Measurements from ENCODE around the gene TSPAN3.

Gene TSPAN3

DNA sequence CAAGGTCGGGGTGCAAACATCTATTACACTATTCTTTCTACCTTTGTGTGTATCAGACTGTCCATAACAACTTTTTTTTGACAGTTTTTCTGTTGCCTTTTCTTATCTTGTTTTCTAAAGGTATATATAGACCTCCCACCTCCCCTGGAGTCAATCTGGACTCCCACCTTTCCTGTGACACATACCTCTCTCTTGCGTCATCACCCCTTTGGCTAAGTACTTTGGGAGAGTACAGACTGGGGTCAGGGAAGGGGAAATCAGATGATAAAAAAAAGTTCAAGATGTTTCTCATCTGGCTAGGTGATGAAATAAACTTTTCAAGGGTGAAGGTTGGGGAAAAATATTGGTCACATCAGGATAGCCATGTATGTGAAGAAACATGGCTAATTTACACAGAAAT lies 17.2 kb downstream of the TSPAN3 start:
- peak; percentile 35 for DNase-seq (ENCODE audit: low spot score)

DNA sequence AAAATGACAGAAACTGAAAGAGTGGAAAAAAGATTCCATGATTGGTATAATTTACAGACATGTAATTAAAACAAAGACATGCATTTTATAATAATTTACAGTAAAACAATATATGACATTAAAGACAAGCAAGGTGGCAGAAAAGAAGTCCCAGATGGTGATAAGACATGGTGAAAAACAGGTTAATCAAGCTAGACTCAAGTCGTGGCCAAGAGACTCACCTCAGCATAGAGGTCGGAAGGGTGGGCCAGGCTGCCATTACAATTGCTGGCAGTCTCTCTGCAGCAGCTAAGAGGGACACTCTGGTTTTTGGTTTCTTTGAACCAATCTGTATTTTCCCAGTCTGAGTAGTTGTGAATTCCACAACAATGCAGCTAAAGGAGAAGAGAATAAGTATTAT lies 18.4 kb downstream of the TSPAN3 start:
- DNase-seq (ENCODE audit: low spot score): no peak

DNA sequence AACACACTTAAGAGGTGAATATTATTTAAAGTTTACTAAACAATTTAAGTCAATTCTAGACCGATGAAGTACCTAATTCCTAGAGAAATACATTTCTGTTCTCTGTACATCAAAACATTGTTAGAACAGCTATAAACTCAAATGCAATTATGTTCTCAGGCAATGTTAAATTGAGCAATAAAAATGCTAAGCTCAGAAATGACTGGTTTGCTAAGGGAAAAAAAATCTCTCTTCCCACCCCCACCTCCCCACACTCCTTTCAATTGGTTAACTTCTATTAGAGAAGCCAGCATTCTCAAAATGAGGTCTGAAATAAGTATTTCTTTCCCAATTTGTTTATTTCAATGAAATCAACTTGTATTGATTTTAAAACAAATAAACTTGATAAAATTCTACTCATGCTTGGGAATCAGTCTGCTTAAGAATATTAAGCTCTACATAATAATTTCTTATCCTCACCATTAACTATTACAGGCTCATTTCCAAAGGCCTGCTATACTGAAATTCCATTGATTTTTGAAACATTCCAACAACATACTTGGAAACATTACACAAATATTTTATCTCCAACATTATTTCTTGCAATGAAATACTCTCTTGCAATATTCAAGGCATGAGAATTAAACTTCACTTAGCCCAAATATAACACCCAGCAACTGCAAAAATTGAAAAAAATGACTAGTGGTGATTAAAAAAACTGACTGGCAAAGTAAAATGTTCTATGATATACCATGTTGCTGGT lies 22.6 kb downstream of the TSPAN3 start:
- DNase-seq (ENCODE audit: low spot score): no peak

DNA sequence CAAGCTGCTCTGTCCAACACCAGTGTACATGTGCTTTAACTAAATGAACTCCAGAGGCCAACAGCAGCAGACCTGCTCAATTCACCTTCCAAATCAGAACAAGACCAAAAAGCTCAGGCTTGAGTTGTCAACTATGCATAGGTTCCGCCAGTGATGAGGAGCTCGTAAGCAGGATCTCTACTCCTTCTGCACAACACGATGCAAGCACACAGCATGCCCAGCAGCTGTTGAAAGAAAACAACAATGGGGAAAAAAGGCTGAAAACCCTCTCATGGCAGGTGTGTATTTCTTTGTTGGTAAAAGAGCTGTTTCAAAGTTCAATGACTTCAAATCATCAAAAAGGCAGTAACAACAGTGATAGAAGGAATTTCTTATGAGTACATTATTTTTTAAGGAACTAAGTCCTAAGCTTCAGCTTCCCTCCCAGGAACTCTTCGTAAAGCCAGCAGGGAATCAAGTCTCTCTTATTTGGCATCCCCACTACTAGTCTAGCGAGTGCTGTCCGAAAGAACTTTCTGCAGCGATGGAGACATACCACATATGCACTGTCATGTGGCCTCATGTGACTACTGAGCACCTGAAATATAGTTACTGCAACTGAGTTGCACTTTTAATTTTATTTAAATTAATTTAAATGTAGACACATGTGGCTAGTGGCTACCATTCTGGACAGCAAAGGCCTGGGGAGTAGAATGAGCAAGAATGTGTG lies 24.1 kb downstream of the TSPAN3 start:
- DNase-seq (ENCODE audit: low spot score): no peak

DNA sequence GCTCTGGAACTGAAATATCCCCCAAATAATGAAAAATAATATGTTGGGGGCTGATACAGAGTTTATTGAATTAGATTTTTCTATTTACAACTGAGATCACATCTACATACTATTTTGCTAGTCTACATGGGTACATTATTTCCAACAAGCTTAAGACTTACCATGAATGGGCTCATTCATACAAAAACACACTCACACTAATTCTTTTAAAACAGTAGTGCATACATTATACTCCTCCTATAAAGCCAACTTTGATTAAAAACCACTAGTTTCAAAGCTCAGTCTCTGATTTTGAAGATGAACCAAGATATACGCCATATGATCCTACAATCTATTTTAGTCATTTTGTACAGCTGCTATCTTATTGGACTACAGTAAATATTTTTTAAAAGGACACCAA lies 24.9 kb downstream of the TSPAN3 start:
- DNase-seq (ENCODE audit: low spot score): no peak

DNA sequence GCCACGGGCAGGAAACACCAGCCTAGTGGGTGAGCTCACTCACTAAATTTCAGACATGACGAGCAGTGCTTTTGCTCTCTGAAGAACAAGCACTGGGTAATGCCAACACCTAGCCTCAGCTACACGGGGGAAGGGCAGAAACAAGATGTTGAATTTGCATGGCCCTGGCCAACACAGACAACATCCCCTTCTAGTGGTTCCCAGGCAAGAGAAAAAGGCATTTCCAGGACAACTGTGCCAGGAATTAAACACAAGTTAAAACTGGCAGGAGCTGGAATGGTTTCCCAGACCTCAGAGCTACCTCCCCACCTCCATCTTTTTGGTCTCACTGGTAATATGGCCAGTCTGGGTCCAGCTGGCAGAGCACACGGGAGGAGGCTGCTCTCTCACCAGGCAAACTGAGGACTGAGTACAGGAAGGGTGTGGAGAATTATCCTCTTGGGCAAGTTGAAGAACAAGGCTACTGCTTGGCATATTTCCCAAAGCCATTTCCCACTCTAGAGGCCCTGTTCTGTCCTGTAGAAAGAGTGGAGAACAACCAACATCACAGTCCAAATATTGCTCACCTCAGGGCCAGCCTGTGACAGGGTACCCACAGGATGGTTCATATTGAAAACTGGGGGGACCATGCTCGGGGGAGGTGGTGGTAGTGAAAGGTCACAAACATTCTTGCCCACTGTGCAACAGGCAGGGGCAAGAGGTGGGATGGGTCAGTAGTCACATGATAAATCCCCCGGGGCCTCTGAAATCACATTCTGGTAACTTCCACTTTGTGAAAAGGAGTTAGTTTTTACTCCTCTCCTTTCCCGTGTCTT lies 26.5 kb downstream of the TSPAN3 start:
- no peak for DNase-seq (ENCODE audit: low spot score)

DNA sequence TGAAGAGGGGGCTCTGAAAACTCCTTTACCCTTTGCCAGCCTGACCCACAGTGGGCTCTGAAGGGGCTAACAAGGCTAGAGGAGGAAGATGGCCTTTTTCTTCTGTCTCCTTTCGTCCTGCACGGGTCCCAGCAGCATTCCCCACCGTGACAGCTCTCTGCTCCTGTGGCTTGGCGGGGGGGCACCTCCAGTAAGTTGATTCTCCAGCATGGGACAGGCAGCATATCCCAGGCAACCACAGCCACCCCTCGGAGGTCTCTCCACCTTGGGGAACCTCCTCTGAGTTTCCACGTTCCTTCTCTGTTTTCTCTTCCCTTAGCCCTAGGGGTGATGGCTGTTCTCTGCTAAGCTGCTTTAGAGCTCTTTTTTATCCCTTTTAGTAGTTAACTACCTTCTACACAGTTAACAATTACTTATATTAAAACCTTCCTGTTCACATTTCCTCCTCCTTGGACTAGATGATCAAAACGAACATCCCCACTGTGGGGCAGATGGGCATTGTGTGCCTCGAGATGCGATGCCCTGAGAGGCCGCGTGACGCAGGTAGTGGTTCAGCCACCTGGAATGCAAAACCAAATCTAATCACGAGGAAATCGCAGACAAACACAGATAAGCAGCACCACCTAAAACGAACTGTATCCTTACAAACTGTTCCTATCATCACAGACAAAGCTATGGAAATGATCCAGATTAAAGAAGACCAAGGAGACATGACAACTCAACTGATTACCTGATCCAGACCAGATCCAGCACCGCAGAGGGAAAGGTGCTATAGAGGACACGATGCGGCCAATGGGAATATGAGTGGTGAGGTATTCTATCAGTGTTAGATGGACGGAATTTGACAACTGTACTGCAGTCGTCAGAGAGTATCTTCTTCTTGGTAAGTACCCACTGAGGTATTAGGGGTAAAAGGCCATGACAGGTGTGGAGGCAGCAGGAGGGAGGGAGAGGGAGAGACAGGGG lies 27.7 kb downstream of the TSPAN3 start:
- no peak for DNase-seq (ENCODE audit: low spot score)

DNA sequence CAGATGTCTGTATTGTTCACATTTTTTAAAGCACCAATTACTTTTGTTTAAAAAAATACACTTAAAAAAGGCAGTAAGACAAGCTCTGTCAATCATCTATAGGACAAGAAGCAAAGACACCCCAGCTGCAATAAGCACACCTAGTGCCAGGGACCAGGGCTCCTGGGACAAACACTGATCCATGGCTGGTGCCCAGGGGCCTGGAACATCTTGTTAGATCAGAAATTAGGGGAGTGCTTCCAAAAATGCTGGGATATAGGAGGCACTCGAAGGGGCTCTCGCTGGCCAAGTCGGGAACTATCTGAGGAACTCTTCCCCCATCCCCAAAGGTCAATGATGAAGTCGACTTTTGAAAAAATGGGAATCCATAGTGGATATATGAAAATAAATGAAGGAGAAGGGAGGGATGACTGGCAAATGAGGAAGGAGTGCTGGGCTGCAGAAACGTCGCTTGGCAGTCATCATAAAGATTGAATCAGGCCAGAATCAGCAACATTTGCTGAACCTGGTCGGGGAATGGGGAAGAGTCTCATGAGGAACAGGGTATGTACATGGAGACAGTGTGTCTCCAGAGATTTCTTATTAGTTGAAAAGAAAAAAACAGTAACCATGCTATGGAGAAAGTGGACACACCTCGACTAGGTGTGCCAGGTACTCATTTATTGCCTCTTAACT lies 28.5 kb downstream of the TSPAN3 start:
- DNase-seq (ENCODE audit: low spot score): no peak

DNA sequence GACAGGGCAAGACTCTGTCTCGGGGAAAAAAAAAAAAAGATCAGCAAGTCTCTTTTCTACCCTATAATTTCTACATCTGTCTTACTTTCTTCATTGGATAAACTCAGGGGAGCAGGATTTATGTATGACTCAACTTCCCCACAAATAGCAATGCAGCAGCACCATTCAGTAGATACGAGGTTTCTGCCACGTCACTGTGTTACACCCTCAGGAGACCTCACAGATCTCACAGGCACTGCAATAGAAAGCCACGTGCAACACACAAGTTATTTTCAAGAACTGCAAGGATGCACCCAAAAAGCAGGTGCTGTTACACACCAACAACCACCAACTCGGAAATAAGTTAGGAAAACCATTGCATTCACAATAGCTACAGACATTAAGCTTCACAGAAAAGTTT lies 30.2 kb downstream of the TSPAN3 start:
- no peak for DNase-seq (ENCODE audit: low spot score)

DNA sequence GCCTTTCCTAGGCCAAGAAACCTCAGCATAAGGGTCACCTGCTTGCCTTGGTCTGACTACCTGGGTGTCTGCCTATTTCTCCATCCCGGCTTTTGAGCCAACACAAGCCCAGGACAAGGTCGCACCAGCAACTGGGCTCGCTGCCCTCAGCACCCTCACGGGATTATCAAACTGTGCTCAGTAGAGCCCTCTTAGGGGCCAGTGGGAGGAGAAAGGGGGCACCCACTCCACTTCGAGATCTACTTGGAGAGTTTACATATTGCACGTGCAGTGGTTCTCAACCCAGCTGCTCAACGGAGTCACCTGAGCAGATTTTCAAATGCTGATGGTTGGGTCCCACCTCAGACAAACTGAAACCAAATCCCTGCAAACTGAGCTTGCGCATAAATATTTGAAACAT lies 31.1 kb downstream of the TSPAN3 start:
- DNase-seq (ENCODE audit: low spot score): no peak

DNA sequence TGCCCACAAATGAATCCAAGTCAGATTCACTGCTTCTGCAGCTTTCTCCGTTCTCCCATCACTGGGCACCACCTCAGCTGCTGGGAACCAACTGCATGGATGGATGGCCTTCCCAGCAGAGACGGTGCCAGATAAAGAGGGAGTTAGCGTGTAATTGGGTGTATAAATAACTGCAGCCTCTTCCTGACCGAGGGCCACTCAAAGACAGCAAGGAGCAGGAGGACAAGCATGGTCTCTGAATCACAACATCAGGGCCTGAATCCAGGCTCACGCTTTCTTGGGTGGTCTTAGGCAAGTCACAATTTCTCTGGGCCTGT lies 31.7 kb downstream of the TSPAN3 start:
- no peak for DNase-seq (ENCODE audit: low spot score)

DNA sequence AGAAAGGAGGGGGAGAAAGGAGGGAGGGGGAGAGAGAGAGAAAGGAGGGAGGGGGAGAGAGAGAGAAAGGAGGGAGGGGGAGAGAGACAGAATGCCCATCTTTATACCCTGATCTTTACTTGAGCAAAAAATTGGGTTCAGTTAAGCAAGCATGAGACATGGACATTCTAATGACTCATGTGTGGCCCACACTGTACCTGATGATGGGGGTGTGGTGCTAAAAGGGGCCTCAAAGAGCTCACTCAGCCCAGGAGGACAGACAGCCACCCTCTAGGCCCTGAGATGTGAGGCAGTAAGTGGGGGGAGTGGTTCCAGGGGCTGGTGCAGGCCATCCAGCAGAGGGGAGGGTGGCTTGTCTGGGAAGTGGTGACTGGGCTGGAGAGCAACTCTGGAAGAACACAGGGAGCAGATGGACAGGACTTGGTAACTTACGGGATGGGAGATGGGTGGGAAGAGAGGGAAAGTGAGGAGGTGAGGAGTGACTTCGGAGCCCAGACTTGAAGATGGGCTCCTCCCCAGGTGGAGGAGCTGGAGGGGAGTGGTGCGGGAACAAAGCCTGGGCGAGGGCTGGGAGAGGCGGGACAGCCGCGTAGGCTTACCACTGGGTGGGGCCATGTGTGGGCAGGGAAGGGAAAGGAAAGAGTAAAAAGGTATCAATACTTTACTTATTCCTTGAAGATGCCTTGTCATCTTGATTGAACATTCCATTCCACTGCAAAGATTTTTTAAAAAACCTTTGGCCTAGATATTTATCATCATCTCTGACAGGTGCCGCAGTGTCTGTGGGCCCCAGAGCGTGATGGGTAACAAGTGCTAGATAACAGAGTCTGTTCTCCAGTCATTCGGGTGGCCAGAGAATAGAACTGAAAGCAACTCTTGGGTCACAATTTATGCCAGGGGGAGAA lies 32.3 kb downstream of the TSPAN3 start:
- DNase-seq (ENCODE audit: low spot score): no peak

DNA sequence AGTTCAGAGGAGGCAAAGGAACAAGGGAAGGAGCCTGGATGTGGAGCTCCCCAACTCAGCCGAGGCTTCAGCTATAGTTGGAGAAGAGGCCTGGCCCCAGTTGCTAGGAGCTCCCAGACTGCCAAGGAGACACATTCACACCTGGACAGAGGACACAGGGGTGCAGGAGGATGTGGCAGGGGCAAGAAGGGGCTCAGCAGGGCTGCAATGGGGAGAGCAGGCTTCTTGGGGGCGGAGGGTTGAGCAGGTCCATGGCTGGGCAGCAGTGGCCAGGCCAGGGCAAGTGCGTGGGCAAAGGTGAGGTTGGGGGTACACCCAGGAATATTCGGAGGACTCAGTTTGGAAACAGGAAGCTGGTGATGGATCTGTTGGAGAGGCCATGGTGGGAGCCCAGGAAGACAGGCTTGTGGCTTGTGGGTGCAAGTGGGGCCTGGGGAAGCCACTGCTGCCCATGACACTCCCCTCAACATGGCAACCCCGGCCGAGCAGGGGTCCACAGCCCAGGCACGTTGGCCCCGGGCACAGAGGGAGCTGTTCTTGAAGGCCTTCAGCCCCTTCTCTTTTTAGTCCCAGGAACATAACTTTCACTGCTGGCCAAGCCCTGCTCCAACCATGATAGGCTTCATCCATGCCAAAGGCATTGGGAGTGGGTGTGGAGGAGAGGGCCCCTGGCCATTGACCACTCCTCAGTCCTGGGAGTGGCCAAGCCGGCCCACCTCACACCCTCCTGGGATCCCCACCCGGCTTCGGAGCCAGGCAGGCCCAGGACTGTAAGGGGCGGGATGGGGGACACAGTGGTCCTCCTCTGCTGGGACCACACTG lies 33.3 kb downstream of the TSPAN3 start:
- peak; percentile 37 for DNase-seq (ENCODE audit: low spot score)

DNA sequence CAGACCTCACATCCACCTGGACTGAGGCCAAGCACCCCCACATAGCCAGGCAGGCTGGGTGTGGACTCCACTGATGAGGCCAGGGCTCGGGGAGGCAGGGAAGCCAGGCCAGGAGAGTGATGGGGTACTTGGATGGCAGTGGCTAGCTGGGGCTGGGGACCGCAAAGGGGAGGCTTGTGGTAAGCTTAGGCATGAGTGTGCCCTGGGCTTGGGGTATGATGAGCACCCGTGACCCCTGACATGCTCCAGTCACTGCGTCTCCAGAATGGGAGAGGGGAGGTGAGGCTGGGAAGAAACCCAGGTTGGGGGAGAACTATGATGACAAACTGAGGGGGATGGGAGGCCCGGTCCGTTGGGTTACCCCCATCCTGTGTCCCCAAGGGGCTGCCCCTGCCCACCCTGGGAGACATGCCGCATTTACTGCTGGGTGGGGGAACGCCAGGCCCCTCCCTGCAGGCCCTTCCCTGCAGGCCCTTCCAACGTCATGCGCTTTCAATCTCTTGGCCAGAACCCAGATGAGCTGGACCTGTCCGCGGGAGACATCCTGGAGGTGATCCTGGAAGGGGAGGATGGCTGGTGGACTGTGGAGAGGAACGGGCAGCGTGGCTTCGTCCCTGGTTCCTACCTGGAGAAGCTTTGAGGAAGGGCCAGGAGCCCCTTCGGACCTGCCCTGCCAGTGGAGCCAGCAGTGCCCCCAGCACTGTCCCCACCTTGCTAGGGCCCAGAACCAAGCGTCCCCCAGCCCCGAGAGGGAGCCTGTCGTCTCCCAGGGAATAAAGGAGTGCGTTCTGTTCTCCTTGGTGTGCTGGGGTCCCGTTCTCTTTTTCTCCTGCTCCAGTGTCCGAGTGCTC lies 34.1 kb downstream of the TSPAN3 start:
- no peak for DNase-seq (ENCODE audit: low spot score)

DNA sequence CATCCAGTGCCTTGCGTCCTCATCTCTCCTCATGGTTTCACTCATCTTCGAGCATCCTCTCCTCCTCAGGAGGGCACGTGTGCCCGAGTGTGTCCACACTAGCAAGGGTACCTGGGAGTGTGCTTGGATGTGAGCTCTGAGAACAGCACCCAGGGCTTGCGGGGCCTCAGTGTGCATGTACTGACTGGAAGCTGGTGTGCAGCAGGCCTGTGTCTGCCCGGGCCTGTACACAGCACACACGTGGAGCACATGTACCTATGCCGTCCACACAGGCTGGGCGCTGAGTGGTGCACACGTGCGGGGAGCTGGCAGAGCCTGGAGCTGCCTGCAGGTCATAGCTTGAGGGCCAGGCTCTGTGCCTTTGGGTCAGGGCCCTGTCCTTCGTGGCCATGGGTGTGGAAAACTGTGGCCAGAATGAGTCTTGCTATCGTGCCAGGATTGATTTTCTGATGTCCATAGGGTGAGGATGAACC lies 34.9 kb downstream of the TSPAN3 start:
- DNase-seq (ENCODE audit: low spot score): no peak

DNA sequence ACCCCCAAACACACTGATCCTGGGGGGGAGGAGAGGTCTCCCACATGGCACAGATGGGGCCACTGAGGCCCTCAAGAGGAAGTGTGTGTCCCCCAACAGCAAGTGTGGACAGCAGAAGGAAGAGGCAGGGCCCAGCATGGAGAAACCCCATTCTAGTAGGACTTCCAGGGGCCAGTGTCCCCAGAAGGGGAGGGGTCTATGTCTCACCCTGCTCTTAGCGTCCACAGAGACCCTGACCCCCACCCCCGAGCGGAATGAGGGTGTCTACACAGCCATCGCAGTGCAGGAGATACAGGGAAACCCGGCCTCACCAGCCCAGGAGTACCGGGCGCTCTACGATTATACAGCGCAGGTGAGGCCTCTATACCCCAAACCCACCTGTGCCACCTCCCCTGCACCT lies 35.3 kb downstream of the TSPAN3 start:
- DNase-seq (ENCODE audit: low spot score): no peak

DNA sequence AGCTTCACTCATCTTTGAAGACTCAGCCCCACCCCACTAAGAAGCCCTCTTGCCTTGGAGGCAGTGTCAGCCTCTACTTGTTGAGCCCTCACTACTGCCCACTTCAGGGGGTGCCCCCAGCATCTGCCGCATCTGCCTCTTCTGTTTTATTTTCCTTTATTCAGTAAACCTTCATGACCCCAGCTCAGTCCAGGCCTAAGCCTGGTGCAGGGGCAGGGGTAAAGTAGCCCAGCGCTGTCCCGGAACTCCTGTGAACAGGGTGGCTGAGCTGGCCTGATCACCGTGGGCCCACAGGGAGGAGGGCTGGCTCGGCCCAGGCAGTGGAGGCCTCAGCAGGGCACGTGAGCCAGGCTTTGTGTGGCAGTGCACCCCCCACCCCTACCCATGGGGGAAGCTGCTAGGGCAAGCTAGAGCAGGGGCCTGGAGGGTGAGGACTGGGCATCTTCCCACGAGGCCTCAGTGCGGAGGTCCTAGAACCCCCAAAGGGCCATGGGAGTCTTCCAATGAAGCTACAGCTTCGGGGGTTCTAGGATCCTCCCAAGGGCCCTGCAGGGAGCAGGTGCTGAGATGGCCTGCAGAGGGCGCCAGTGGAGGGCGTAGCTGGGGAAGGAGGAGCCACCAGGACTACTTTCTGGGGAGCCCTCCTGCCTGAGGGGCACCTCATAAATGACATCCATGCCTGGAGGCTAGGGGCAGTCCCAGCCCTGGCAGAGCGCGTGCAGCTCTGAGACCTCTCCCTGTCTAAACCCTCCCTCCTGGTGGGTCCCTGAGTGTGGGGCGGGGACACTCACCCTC lies 36.0 kb downstream of the TSPAN3 start:
- peak; percentile 80 for DNase-seq (ENCODE audit: low spot score)

All from HuH-7.5 (cell line).